ENCODE results near the gene TGFBR1. TPM values are rescaled to one million over a fixed set of nuclear protein-coding genes. Genes with fewer than 3 reads are reported as not detected.
A peak's percentile ranks its signal among the peaks of the same experiment; 100 is the strongest.

TGFBR1 gene
- total RNA-seq, 1 donor from 2014 or later = 207 TPM

DNA sequence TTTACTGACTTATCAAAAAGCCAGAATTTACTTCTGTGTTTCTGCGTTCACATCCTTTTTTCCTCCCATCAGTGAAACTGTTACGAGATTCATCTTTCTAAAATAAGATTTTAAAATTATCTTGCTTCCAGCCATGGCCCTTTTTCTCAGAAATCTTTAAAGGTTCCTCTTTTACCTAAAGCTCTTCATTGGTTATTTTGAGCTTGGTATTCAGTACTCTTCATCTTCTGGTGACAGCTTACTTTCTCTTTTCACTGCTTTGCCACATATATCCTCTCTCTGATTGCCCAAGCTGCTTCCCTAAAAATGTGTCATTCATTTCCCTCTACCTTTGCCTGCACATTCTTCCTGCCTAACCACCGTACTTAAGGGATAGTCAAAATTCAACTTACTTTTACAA lies 32.3 kb downstream of the TGFBR1 start:
- H3K9me3 Mint-ChIP-seq (ENCODE audit: unreplicated experiment) = no peaks in the 10 kb centered on the region
- peaks cover under 1% of the 10 kb centered on the region for H3K27me3 Mint-ChIP-seq (ENCODE audit: unreplicated experiment)
- peaks cover 30% of the 10 kb centered on the region for H3K4me1 Mint-ChIP-seq (ENCODE audit: low read depth, unreplicated experiment)
- no peak overlapping the region for H3K27ac Mint-ChIP-seq (ENCODE audit: unreplicated experiment)
- H3K4me3 Mint-ChIP-seq (ENCODE audit: unreplicated experiment) = no peak overlapping the region
- H3K36me3 Mint-ChIP-seq (ENCODE audit: unreplicated experiment) = peaks cover under 1% of the 10 kb centered on the region
- no peak for DNase-seq
- TF ChIP-seq, protein P1, sequence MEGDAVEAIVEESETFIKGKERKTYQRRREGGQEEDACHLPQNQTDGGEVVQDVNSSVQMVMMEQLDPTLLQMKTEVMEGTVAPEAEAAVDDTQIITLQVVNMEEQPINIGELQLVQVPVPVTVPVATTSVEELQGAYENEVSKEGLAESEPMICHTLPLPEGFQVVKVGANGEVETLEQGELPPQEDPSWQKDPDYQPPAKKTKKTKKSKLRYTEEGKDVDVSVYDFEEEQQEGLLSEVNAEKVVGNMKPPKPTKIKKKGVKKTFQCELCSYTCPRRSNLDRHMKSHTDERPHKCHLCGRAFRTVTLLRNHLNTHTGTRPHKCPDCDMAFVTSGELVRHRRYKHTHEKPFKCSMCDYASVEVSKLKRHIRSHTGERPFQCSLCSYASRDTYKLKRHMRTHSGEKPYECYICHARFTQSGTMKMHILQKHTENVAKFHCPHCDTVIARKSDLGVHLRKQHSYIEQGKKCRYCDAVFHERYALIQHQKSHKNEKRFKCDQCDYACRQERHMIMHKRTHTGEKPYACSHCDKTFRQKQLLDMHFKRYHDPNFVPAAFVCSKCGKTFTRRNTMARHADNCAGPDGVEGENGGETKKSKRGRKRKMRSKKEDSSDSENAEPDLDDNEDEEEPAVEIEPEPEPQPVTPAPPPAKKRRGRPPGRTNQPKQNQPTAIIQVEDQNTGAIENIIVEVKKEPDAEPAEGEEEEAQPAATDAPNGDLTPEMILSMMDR (IDR thresholded peaks at IDR 0.05; ENCODE audit: partially characterized antibody, unreplicated experiment) = no peak

DNA sequence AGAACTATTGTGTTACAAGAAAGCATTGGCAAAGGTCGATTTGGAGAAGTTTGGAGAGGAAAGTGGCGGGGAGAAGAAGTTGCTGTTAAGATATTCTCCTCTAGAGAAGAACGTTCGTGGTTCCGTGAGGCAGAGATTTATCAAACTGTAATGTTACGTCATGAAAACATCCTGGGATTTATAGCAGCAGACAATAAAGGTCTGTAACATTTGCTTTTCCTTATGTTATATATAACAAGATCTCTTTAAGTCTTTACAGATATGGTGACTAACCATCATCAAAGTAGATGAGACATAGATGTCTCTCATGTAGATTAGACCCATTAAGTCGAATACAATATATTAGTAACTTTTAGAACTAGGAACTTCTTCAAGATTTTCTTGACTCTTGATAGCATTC lies 33.0 kb downstream of the TGFBR1 start:
- DNase-seq = no peak
- H3K27me3 Mint-ChIP-seq (ENCODE audit: unreplicated experiment) = no peaks in the 10 kb centered on the region
- H3K36me3 Mint-ChIP-seq (ENCODE audit: unreplicated experiment) = no peaks in the 10 kb centered on the region
- TF ChIP-seq, protein P1 (IDR thresholded peaks at IDR 0.05; ENCODE audit: partially characterized antibody, unreplicated experiment) = no peak
- H3K4me1 Mint-ChIP-seq (ENCODE audit: low read depth, unreplicated experiment) = peaks cover 24% of the 10 kb centered on the region
- no peaks in the 10 kb centered on the region for H3K9me3 Mint-ChIP-seq (ENCODE audit: unreplicated experiment)
- H3K27ac Mint-ChIP-seq (ENCODE audit: unreplicated experiment) = no peak overlapping the region
- H3K4me3 Mint-ChIP-seq (ENCODE audit: unreplicated experiment) = no peak overlapping the region

DNA sequence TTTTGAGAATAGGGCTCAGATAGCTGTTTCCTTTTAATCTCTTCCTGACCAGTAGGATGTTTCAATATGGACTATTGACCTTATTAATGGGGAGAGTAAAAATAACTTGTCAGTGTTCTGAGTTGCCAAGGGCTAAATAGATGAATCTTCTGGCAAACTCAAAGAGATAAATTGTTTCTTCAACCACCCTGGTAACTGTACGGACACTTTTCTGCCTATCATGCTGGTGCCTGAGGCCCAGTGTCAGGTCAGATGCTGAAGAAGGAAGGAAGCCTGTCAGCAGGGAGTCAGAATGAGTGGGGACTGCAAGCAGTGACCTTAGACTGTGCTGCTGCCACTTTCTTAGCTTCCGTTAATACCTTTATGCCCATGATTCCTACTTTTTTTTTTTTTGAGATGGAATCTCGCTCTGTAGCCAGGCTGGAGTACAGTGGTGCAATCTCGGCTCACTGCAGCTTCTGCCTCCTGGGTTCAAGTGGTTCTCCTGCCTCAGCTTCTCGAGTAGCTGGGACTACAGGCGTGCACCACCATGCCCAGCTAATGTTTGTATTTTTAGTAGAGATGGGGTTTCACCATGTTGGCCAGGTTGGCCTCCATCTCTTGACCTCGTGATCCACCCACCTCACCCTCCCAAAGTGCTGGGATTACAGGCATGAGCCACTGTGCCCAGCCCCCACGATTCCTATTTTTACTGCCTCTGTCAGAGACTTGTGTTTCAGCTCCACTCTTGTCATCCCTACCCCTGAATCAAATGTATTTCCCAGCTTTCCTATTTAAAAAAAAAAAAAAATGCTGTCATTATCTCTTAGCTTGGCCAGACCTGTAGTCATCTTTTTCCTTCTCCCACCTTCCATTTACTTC lies 33.7 kb downstream of the TGFBR1 start:
- TF ChIP-seq, protein P1 (IDR thresholded peaks at IDR 0.05; ENCODE audit: partially characterized antibody, unreplicated experiment) = no peak
- H3K36me3 Mint-ChIP-seq (ENCODE audit: unreplicated experiment) = no peaks in the 10 kb centered on the region
- DNase-seq = no peak
- H3K27ac Mint-ChIP-seq (ENCODE audit: unreplicated experiment) = no peak overlapping the region
- peak overlapping the region; percentile 9 for H3K4me3 Mint-ChIP-seq (ENCODE audit: unreplicated experiment)
- H3K9me3 Mint-ChIP-seq (ENCODE audit: unreplicated experiment) = no peaks in the 10 kb centered on the region
- no peaks in the 10 kb centered on the region for H3K27me3 Mint-ChIP-seq (ENCODE audit: unreplicated experiment)
- H3K4me1 Mint-ChIP-seq (ENCODE audit: low read depth, unreplicated experiment) = peaks cover 24% of the 10 kb centered on the region

DNA sequence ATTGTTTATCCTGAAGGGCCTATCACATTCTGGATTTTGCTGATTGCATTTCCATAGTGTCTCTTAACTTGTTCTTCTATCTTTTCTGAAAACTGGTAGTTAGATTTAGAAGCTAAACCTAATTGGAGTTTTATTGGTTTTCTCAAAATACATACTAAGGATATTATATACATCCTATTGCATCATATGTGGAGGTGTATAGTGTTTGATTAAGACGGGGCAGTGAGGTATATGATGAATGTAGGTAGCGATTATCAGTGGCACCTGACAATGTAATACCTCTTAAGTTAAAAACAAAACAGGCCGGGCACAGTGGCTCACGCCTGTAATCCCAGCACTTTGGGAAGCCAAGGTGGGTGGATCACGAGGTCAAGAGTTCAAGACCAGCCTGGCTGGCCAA lies 35.0 kb downstream of the TGFBR1 start:
- no peak overlapping the region for H3K4me3 Mint-ChIP-seq (ENCODE audit: unreplicated experiment)
- no peaks in the 10 kb centered on the region for H3K9me3 Mint-ChIP-seq (ENCODE audit: unreplicated experiment)
- no peaks in the 10 kb centered on the region for H3K36me3 Mint-ChIP-seq (ENCODE audit: unreplicated experiment)
- H3K4me1 Mint-ChIP-seq (ENCODE audit: low read depth, unreplicated experiment) = peaks cover 18% of the 10 kb centered on the region
- no peak for DNase-seq
- H3K27me3 Mint-ChIP-seq (ENCODE audit: unreplicated experiment) = no peaks in the 10 kb centered on the region
- no peak overlapping the region for H3K27ac Mint-ChIP-seq (ENCODE audit: unreplicated experiment)
- TF ChIP-seq, protein P1 (IDR thresholded peaks at IDR 0.05; ENCODE audit: partially characterized antibody, unreplicated experiment) = no peak

DNA sequence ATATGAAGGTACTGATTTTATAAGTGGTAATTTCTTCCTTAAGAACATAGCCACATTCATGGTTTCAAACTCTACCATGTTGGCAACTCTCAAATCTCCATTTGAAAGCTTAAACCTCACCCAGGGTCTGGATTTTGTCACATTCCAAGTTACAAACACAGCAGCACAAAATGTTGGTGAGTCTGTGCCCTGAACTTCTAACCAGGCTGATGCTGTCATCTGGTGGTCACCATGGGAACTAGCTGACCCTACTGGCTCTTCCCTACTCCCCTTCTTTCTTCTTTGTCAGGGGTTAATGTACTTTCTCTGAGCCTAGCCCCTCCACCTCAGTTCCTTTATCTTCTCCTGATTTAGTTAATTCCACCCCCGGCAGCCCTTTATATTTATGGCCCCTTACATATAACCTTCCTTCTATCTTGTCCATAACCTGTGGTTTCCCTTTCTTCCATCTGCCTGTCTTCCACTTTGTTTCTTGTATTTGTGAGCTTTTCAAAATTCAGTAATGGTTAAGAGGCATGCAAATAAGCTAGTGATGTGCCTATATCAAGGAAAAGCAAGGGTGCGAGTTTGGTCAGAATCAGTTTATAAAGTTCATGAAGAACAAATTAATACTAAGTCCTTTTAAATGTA lies 35.9 kb downstream of the TGFBR1 start:
- Mint-ChIP-seq H3K4me3 (ENCODE audit: unreplicated experiment) (no peak overlapping the region), H3K4me1 (ENCODE audit: low read depth, unreplicated experiment) (peaks cover 12% of the 10 kb centered on the region), H3K27me3 (ENCODE audit: unreplicated experiment) (no peaks in the 10 kb centered on the region), H3K27ac (ENCODE audit: unreplicated experiment) (no peak overlapping the region), H3K36me3 (ENCODE audit: unreplicated experiment) (no peaks in the 10 kb centered on the region), H3K9me3 (ENCODE audit: unreplicated experiment) (no peaks in the 10 kb centered on the region)
- TF ChIP-seq, protein P1 (IDR thresholded peaks at IDR 0.05; ENCODE audit: partially characterized antibody, unreplicated experiment) = peak; percentile 36
- peak; percentile 41 for DNase-seq

Data from glutamatergic neuron (in vitro differentiated cells).